ENCODE measurements around the gene ATP8B4. TPM values are rescaled to one million over a fixed set of nuclear protein-coding genes. Genes with fewer than 3 reads are reported as not detected.

Gene ATP8B4
- total RNA-seq, 1 experiment from 2014 or later = 0.24 TPM

GRCh38 chr15:49900006-49900902 is 218.8 kb downstream of the ATP8B4 start:
- H3K4me3 Mint-ChIP-seq (ENCODE audit: low read depth, unreplicated experiment) = no peak overlapping the region
- H3K36me3 Mint-ChIP-seq (ENCODE audit: insufficient read depth, unreplicated experiment) = no peaks in the 10 kb centered on the region
- no peaks in the 10 kb centered on the region for H3K9me3 Mint-ChIP-seq (ENCODE audit: low read depth, unreplicated experiment)
- intact Hi-C loops (cut with micrococcal nuclease; ENCODE audit: unreplicated experiment) = no loop called here
- no peaks in the 10 kb centered on the region for H3K4me1 Mint-ChIP-seq (ENCODE audit: low read depth, unreplicated experiment)
- H3K27ac Mint-ChIP-seq (ENCODE audit: unreplicated experiment) = no peak overlapping the region
- TF ChIP-seq CTCF (IDR thresholded peaks at IDR 0.05; ENCODE audit: unreplicated experiment) = no peak
- BruUV-seq (replicated peaks) = no TSS peak
- DNase-seq = no peak
- CTCF ChIA-PET = no interaction called here
- H3K27me3 Mint-ChIP-seq (ENCODE audit: unreplicated experiment) = no peaks in the 10 kb centered on the region

DNA sequence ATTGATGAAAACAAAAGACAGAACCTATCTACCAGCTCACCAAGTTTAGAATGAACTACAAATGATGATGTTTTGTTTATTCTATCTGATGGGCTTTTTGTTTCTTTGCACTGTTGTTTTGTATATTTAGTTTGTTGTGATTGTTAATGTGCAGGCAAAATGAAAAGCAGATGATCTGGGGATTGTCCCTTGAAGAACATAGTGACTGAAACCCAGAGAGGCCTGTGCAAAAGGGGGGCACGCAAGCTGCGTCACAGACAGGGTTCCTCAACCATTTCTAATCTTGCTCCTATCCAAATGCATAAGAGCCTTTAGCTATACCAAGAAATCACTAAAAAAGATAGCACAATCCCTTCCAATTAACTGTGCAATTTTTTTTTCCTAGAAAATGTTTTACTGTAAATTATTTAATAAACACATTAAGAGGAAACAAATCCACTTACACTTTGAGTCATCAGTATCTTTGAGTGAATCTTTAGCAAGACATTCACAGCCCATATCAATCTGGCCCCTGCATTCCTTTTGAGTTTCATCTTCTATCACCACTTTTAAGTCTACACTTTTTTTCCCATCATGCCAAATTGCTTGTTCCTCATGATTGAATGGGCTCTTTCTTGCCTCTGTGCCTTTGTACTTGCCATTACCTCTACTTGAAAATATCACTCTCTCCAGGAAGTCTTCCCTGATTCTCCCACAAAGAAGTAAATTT is 220.3 kb downstream of the ATP8B4 start:
- BruUV-seq (replicated peaks) = no TSS peak
- Mint-ChIP-seq H3K4me3 (ENCODE audit: low read depth, unreplicated experiment) (no peak overlapping the region), H3K27me3 (ENCODE audit: unreplicated experiment) (no peaks in the 10 kb centered on the region), H3K27ac (ENCODE audit: unreplicated experiment) (no peak overlapping the region), H3K4me1 (ENCODE audit: low read depth, unreplicated experiment) (no peaks in the 10 kb centered on the region), H3K36me3 (ENCODE audit: insufficient read depth, unreplicated experiment) (no peaks in the 10 kb centered on the region), H3K9me3 (ENCODE audit: low read depth, unreplicated experiment) (no peaks in the 10 kb centered on the region)
- intact Hi-C loops (cut with micrococcal nuclease; ENCODE audit: unreplicated experiment) = no loop called here
- no peak for DNase-seq
- CTCF ChIA-PET = no interaction called here
- no peak for TF ChIP-seq CTCF (IDR thresholded peaks at IDR 0.05; ENCODE audit: unreplicated experiment)

DNA sequence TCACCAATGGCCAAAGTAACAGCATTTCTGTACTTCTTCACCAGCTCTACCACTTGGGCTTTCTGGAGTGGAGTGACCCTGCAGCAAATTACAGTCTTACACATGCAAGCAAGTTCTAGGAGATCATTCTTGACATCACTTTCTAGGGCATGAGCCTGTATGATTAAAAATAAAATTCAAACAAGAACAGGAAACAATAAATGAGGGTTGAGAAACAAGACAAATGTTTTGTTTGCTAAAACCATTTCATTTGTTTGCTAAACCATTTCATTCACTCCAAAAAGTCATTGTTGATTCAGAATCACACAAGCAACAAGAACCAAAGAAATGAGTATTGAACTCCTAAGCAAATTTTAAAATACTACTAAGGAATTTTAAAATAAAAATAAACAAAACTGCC is 220.9 kb downstream of the ATP8B4 start:
- Mint-ChIP-seq H3K4me1 (ENCODE audit: low read depth, unreplicated experiment) (no peaks in the 10 kb centered on the region), H3K36me3 (ENCODE audit: insufficient read depth, unreplicated experiment) (no peaks in the 10 kb centered on the region), H3K27me3 (ENCODE audit: unreplicated experiment) (no peaks in the 10 kb centered on the region), H3K9me3 (ENCODE audit: low read depth, unreplicated experiment) (no peaks in the 10 kb centered on the region), H3K4me3 (ENCODE audit: low read depth, unreplicated experiment) (no peak overlapping the region), H3K27ac (ENCODE audit: unreplicated experiment) (no peak overlapping the region)
- DNase-seq = no peak
- BruUV-seq (replicated peaks) = no TSS peak
- intact Hi-C loops (cut with micrococcal nuclease; ENCODE audit: unreplicated experiment) = no loop called here
- CTCF ChIA-PET = no interaction called here
- no peak for TF ChIP-seq CTCF (IDR thresholded peaks at IDR 0.05; ENCODE audit: unreplicated experiment)

DNA sequence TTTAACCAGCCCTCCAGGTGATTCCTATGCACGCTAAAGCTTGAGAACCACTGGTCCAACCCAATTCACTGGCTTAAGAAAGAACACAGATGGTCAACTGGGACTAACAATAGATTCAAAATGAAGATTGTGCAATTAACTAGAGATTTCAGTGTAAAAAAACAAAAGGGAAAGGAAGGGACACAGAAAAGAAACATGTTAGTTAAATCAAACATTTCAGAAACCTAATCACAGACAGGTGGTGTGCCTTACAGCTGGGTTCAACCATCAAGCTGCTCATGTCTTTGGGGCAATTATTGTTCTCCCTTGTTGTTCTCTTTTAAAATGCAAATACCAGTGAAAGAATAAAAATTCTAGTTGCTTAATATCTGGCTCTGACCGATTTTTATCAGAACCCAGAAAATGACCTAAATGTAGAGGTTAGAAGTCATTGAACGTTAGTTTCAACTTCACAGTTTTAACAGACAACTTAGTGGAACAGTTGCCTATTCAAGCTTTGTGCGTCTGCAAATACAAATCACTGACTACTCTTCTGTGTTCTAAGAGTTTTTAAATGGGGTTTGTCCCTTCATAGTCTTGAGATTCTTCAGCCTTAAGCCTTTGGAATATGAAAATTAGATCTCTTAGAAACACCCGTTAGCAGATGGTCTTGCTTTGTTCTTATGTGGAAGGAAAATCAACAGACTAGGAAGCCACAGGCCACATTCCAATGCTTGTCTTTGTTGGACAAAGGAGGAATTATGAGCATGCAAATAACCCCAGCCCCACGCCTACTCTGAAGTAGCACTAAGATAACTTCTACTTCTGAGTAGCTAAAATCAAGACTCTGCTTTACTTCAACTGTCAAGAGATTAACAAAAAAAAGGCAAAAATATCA is 223.4 kb downstream of the ATP8B4 start:
- H3K27ac Mint-ChIP-seq (ENCODE audit: unreplicated experiment) = no peak overlapping the region
- DNase-seq = no peak
- no peaks in the 10 kb centered on the region for H3K4me1 Mint-ChIP-seq (ENCODE audit: low read depth, unreplicated experiment)
- H3K27me3 Mint-ChIP-seq (ENCODE audit: unreplicated experiment) = no peaks in the 10 kb centered on the region
- CTCF ChIA-PET = no interaction called here
- H3K9me3 Mint-ChIP-seq (ENCODE audit: low read depth, unreplicated experiment) = no peaks in the 10 kb centered on the region
- no peak for TF ChIP-seq CTCF (IDR thresholded peaks at IDR 0.05; ENCODE audit: unreplicated experiment)
- no peaks in the 10 kb centered on the region for H3K36me3 Mint-ChIP-seq (ENCODE audit: insufficient read depth, unreplicated experiment)
- intact Hi-C loops (cut with micrococcal nuclease; ENCODE audit: unreplicated experiment) = no loop called here
- no peak overlapping the region for H3K4me3 Mint-ChIP-seq (ENCODE audit: low read depth, unreplicated experiment)
- no TSS peak for BruUV-seq (replicated peaks)

All from Calu3 (cell line).